GM12801 (cell line): Measurements from ENCODE around the gene ZNF469.

Experiments
- CTCF ChIP-seq: IDR thresholded peaks from one replicate; pipeline ENCODE4 v1.5.1; 2011; ENCODE audit warnings: control low read depth; ENCODE audit not compliant: insufficient read length; ENCODE audit errors: extremely low read depth

The ZNF469 gene

GRCh38 chr16:88344411-88345030 lies 38.2 kb upstream of the ZNF469 start:
- no peak for TF ChIP-seq CTCF

GRCh38 chr16:88345031-88345720 lies 37.6 kb upstream of the ZNF469 start:
- no peak for TF ChIP-seq CTCF

- TF ChIP-seq CTCF, result no peak
Measured at GRCh38 chr16:88345721-88346560, 36.8 kb upstream of the ZNF469 start.

- TF ChIP-seq CTCF, result no peak
Measured at GRCh38 chr16:88346680-88347505, 35.9 kb upstream of the ZNF469 start.

GRCh38 chr16:88347656-88348376 lies 34.9 kb upstream of the ZNF469 start:
- no peak for TF ChIP-seq CTCF

- no peak for TF ChIP-seq CTCF
Measured at GRCh38 chr16:88348377-88349152, 34.2 kb upstream of the ZNF469 start.
